ENCODE measurements around the gene TMIGD1.

DNA sequence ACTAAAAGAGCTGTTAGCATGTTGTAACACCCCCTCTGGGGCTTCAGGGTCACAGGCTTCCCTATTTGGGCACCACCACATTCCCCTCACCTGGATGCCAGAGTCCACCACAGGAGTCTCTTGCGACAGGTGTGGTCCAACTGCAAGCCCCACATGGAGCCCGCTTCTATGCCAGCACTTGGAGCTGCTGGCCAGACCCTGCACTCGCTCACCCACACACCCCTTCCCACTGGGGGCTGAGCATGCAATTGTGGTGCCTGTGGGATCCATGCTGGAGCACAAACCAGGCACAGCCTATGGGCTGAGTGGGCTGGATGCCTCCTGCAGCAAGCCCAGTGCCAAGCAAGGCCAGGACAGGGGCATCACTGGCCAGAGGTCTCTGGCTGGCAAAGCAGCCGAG is 36.1 kb downstream of the TMIGD1 start:
- TF ChIP-seq, protein P1, sequence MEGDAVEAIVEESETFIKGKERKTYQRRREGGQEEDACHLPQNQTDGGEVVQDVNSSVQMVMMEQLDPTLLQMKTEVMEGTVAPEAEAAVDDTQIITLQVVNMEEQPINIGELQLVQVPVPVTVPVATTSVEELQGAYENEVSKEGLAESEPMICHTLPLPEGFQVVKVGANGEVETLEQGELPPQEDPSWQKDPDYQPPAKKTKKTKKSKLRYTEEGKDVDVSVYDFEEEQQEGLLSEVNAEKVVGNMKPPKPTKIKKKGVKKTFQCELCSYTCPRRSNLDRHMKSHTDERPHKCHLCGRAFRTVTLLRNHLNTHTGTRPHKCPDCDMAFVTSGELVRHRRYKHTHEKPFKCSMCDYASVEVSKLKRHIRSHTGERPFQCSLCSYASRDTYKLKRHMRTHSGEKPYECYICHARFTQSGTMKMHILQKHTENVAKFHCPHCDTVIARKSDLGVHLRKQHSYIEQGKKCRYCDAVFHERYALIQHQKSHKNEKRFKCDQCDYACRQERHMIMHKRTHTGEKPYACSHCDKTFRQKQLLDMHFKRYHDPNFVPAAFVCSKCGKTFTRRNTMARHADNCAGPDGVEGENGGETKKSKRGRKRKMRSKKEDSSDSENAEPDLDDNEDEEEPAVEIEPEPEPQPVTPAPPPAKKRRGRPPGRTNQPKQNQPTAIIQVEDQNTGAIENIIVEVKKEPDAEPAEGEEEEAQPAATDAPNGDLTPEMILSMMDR (IDR thresholded peaks at IDR 0.05), result no peak
- no peak for TF ChIP-seq POLR2A (IDR thresholded peaks at IDR 0.05)
